Activated CD4-positive, alpha-beta T cell treated with anti-CD3 and anti-CD28 coated beads for 1 hour (primary cell): Measurements from ENCODE around the gene ADPRS.

ENCODE experiments used
- DNase-seq: peaks from one replicate; pipeline ENCODE4 v3.0.0-alpha.2; 2020

ADPRS gene

GRCh38 chr1:36087233-36088123, 1.2 kb upstream of the ADPRS start:
- no peak for DNase-seq

DNA sequence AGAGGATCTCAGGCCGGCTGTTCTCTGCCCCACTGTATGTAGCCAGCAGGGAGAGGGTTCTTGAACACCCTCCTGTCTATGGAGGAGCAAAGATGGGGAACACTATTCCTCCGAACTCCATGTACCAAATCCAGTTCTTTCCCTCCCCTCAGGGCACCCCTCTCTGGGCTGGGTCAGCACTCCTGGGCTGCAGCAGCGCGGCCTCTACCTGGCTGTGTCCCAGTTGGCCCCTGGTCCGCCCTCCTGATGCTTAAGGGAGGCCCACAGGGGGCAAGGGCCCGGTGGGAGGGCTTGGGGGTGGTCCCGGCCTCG, 471 bp upstream of the ADPRS start:
- no peak for DNase-seq

- DNase-seq = no peak
These were observed 865 bp downstream of the ADPRS start for GRCh38 chr1:36089393-36090121.

DNA sequence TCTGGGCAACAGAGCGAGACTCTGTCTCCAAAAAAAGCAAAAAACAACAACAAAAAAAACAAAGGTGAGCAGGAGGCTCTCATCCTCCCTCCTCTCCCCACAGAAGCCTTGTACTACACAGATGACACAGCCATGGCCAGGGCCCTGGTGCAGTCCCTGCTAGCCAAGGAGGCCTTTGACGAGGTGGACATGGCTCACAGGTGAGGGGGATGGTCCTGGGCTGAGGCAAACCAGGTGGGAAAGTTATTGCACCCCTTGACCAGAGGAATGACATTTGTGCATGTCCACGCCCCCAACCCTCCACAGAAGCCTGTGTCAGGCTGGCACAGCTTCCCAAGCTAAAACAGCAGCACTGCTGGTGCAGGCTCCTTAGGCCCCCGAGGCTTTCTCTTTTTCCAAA, 2.4 kb downstream of the ADPRS start:
- no peak for DNase-seq

- DNase-seq = no peak
These were observed 3.0 kb downstream of the ADPRS start for GRCh38 chr1:36091698-36092097.

DNA sequence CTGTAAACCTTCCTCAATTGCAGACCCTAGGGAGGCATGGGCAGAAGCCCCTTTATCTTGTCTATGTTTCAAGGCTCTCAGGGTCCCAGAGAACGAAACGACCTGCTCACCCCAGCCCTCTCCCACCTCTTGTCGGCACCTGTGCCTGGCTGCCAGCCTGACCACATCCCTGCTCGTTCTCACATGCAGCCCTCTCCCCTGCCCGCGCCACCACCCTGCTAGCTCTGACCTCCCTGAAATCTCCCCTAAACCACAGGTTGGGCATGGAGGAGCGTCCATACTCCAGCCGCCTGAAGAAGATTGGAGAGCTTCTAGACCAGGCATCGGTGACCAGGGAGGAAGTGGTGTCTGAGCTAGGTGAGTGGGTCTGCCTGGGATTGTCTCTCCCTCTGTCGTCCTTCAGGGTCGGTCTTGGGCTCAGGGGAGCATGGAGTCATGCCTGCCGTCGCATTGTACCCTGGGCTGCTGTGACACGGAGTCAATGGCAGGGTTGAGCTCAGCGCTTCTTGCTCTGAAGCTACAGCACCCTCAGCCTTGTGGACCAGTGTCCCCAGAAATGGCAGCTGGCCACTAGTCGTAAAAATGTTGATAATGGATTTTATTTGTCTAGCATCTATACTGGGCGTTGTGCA, 3.6 kb downstream of the ADPRS start:
- no peak for DNase-seq

- no peak for DNase-seq
These were observed 4.1 kb downstream of the ADPRS start for GRCh38 chr1:36092798-36093185.

DNA sequence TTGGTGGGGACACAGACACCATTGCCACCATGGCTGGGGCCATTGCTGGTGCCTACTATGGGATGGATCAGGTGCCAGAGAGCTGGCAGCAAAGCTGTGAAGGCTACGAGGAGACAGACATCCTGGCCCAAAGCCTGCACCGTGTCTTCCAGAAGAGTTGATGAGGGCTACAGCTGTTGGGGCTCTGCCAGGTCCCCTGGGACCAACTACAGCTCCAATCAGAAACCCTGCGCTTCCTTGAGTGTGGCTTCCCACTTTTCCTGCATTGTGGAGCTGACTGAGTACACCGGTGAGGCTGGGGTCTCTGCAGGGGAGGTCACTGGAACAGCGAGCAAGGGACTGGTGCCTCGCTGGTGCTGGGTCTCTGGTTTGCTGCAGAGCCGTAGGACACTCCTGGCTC, 4.5 kb downstream of the ADPRS start:
- DNase-seq = no peak

DNA sequence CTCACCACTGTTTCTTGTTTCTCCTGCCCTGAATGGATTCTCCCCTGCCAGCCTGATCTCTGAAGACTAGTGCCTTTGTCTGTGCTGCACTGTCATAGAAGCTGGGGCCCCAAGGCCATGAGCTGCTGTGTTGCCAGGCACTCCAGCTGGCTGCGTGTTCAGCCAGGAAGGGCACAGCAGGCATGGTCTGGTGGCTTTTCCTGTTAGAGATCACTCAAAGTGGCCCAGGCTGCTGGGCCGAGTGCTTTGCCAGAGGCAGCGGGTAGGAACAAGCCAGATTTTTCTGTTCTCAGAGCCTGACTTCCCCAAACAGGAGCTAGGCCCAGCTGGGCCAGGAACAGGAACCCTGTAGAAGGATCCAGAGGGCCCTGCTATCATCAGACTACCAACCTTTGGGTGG, 5.2 kb downstream of the ADPRS start:
- DNase-seq = no peak

DNA sequence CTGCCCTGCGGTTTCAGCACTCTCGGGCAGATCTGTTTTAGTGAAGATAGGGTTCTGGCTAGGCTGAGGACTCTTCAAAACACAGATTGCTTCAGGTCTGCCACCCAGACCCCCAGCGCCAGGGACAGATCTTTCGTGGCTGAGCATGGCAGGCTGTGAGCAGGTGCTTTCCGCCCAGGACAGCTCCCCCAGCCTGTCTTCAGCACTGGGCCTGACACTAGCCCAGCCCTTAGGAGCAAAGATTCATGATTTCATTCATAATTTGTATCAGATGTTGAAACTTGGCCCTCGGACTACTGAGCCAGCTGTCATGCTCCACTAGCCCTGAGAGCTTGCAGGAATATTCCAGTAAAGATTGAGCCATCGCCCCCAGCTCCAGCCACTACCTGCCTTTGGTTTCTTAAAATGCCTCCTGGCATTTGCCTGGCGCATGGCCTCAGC, 5.9 kb downstream of the ADPRS start:
- DNase-seq = no peak

DNA sequence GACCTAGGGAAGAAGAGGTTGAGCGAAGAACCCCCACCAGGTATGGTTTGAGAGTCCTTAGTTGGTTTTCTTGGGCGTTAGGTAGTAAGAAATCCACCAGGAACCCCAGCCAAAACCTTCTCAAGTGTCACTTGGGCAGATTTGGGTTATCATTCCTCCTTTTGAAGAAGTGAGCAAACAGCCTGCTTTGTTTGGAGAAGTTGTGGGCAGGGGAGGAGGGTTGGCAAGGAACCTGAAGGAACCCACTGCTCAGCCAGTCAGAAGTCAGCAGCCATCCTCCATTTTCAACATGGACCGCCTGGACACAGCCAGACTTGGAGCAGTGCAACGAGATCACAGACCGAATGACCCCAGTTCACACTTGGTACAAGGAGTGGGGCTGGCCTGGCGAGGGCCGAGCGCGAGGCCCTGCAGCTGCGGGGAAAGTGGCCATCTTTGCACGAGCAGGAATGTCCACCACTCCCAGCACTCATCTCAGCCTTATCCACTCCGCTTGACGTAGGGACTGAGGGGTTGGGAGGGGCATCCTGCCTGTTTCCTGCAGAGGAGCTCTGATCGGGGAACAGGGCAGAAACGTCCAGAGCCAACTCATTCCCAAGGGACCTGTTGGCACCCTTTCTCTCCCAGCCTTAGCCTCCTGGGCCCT, 7.2 kb downstream of the ADPRS start:
- no peak for DNase-seq

DNA sequence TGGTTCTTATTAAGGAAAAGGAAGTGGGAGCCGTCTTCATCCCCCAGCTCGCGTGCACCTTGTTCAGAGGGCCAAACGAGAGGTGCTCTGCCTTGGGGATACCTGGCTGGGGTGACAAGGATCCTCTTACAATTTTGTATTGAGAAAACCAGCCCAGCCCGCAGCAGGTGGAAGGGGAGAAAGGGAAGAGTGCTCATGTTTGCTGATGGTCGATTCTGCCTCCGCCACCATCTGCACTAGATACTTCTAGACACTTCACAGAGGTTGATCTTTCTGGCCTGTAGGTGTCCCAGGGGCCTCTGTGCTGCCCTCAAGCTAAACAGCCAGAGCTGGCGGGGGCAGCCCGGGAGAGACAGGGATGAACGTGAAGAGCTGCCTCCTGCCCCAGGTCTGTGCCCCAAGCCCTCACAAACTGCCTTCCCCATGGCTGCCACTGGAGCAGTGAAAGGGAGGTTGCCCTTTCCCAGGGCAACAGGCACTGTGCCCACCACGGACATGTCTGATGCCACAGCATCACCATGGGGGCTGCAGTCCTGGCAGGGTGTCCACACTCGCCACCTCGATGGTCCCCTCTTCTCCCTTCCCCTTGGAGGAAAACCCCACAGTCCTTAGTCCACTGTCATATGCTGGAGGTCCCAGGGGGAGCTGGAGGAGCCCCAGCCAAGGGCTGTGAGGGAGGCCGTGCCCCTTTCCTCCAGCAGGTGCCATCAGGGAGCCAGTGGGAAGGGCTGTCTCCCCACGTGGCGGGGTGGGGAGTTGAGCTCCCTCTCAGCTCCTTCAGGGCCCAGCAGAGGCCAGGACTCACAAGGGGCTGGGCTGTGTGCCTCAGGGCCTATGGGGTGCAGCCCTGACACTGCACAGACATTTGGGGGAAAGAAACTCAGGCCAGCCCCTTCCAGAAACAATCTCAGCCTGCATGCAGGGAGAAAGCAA, 8.1 kb downstream of the ADPRS start:
- no peak for DNase-seq

GRCh38 chr1:36097693-36098585, 9.2 kb downstream of the ADPRS start:
- no peak for DNase-seq

DNA sequence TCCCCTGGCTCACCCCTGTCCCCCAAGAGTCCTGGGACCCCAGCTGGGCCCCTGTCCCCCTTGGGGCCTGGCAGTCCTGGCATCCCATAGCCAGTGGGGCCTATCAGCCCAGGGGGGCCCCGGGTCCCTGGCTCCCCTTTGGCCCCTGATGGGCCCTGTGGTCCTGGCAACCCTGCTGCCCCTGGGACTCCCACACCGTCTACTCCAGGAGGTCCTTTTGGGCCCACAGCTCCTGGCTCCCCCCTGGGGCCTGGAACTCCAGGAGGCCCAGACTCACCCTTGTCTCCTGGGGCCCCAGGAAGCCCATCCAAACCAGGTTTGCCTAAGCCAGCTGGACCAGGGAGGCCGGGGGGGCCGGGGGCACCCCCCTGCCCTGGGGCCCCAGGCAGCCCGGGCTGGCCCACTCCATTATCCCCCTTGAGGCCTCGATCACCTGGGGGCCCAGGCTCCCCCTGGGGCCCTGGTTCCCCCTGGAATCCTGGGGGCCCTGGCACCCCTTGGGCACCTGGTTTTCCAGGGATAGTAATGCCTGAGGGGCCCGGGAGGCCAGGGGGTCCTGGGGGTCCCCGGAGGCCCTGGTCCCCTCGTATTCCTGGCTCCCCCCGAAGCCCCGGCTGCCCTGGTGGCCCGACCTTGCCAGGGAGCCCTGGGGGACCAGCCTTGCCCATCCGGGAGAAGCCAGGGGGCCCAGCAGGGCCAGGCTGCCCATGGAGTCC, 10.1 kb downstream of the ADPRS start:
- no peak for DNase-seq

DNA sequence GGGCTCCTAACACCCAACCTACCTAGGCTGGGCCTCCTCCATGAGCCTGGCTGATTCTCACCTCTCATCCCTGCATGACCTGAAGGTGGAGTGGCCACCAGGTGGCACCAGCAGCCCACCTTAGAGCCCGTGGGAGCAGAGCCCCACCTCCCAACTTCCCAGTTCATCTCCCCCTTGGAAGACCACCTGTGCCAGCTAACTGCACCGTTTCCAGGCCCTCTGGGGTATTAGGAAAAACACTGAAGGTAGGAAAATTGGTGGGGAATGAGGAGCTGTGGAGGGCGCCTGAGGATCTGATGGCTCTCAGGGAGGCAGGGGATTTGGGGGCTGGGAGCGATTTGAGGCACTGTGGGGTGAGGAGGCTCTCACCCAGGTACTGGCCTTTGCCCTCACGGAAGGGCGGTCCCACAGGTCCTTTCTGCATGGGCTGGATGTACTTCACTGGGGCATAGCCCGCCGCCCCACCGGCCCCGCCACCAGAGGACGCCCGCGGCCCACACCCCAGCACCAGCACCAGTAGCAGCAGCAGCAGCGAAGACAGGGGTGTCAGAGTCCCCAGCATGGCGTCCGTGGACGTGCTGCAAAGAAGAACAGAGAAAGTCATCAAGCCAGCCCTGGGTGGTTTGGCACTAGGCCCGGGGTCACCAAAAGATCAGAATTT, 11.1 kb downstream of the ADPRS start:
- DNase-seq = peak; percentile 65

GRCh38 chr1:36100376-36100775, 11.7 kb downstream of the ADPRS start:
- no peak for DNase-seq

- no peak for DNase-seq
These were observed 12.9 kb downstream of the ADPRS start for GRCh38 chr1:36101546-36101945.

- DNase-seq = no peak
These were observed 17.6 kb downstream of the ADPRS start for GRCh38 chr1:36106269-36106668.

DNA sequence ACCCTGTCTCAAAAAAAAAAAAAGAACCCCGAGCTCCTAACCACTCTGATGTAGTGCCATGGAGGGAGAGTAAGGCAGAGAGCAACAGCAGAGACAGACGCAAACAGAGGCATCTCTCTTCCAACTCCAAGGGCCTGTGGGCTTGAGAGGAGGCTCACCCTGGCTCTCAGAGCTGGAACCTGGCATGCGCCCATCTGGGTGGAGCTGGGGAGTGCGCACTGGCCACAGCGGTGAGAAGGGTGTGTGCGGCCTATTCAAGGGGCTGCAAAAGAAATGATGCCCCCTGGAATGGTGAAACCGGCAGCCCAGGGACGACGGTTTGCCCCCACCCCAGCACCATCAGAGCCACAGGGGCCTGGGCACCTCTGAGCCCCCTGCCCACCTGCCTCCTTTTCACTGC, 18.7 kb downstream of the ADPRS start:
- DNase-seq = no peak

DNA sequence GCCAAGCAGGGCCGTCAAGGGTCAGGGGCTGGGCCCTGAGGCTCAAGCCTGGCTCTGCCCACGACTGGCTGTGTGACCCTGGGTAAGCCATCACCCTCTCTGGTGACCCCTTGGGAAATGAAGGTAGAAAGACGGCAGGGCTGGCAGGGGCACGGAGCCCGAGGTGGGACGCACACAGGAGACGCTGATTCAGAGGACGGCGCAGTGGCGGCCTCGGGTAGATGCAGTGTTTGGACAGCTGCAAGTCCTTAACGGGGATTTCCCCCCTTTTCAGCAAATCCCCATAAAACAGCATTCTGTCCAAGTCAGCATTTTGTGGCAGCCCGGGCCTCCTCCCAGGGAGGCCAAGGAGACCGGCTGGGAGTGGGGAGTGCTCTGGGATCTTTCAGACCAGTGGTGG, 19.6 kb downstream of the ADPRS start:
- no peak for DNase-seq
